Ascending aorta (tissue), 2 donors: ENCODE measurements around the gene SLC4A1AP. TPM values are rescaled to one million over a fixed set of nuclear protein-coding genes. Genes with fewer than 3 reads are reported as not detected.
A peak's percentile ranks its signal among the peaks of the same experiment; 100 is the strongest.
"Not testable (repeated sequence)": the region's sequence is repeated elsewhere in the genome, so short reads cannot be mapped to it uniquely, and the experiment has no call there.

Experiments
- DNase-seq, 2 donors: peaks; one replicate each; pipeline ENCODE4 v3.0.0-alpha.2; 2019; ENCODE audit warnings: low spot score in 2 of 2
- H3K27ac ChIP-seq, 2 donors: fragments of 200-600 bp; sonication (generic); one replicate each; pipeline ENCODE4 v1.5.1; 2016 to 2017; ENCODE audit warnings: mild to moderate bottlenecking in 1 of 2
- H3K27me3 ChIP-seq: fragments of 200-600 bp; sonication (generic); one replicate; pipeline ENCODE4 v1.5.1; 2017
- H3K36me3 ChIP-seq, 2 donors: fragments of 200-600 bp; sonication (generic); one replicate each; pipeline ENCODE4 v1.5.1; 2016
- H3K4me1 ChIP-seq, 2 donors: fragments of 200-600 bp; sonication (generic); one replicate each; pipeline ENCODE4 v1.5.1; 2016 to 2017; ENCODE audit warnings: mild to moderate bottlenecking in 1 of 2
- H3K4me3 ChIP-seq, 2 donors: fragments of 200-600 bp; sonication (generic); one replicate each; pipeline ENCODE4 v1.5.1; 2016 to 2017; ENCODE audit warnings: mild to moderate bottlenecking in 1 of 2
- H3K9me3 ChIP-seq, 2 donors: fragments of 200-600 bp; sonication (generic); one replicate each; pipeline ENCODE4 v1.5.1; 2016
- intact Hi-C: fragments of 100-400 bp; cut with DNase I; formaldehyde crosslinking; loops from one replicate; pipeline ENCODE4 v1.15.1; 2023
- total RNA-seq: library from RNA; depleted of rRNA; stranded (reverse); fragments of >200 nt; gene quantifications from one replicate; pipeline ENCODE4 v1.1.0, GENCODE V29; 2016
- TF ChIP-seq, protein P1 (sequence below), 3 experiments: fragments of 200-600 bp in 2 of 3; fragments of 450-650 bp in 1 of 3; sonication (generic) in 2 of 3; IDR thresholded peaks; one replicate each; pipeline ENCODE4 v1.5.1; 2016 to 2019; ENCODE audit warnings: antibody characterized with exemption in 3 of 3, mild to moderate bottlenecking in 1 of 3, moderate library complexity in 1 of 3

SLC4A1AP gene
- total RNA-seq, 1 donor from 2014 or later, result 26.8 TPM

GRCh38 chr2:27667446-27667845, 3.8 kb downstream of the SLC4A1AP start:
- Histone ChIP-seq H3K4me3 (no peak overlapping the region), H3K4me1 (peaks cover 12 to 21% of the 10 kb centered on the region in 2 donors), H3K27me3 (no peaks in the 10 kb centered on the region), H3K9me3 (no peaks in the 10 kb centered on the region), H3K27ac (no peak overlapping the region), H3K36me3 (peaks cover 43 to 51% of the 10 kb centered on the region in 2 donors)
- DNase-seq, result no peak
- intact Hi-C loops, result no loop called here
- TF ChIP-seq, protein P1, sequence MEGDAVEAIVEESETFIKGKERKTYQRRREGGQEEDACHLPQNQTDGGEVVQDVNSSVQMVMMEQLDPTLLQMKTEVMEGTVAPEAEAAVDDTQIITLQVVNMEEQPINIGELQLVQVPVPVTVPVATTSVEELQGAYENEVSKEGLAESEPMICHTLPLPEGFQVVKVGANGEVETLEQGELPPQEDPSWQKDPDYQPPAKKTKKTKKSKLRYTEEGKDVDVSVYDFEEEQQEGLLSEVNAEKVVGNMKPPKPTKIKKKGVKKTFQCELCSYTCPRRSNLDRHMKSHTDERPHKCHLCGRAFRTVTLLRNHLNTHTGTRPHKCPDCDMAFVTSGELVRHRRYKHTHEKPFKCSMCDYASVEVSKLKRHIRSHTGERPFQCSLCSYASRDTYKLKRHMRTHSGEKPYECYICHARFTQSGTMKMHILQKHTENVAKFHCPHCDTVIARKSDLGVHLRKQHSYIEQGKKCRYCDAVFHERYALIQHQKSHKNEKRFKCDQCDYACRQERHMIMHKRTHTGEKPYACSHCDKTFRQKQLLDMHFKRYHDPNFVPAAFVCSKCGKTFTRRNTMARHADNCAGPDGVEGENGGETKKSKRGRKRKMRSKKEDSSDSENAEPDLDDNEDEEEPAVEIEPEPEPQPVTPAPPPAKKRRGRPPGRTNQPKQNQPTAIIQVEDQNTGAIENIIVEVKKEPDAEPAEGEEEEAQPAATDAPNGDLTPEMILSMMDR (IDR thresholded peaks at IDR 0.05), result no peak

DNA sequence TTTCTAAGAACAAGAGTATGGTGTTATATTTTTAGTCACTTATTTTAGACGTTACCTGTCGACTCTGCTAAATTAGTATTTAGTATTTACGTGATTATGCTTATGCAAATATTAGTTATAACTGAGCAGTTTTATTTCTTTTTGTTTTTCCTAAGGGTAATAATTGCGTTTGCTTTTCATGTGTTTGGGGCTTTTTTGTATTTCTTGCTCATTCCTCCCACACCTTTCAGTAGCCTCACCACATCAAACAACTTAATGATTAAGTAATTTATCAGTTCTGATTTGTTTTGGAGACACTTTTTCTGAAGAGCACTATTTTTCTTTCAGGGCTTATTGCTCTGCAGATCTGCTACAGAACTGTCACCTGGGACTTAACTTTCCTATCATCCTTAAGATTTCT, 7.5 kb downstream of the SLC4A1AP start:
- intact Hi-C loops, result no loop called here
- peaks cover 55 to 76% of the 10 kb centered on the region in 2 donors for H3K36me3 ChIP-seq
- H3K4me1 ChIP-seq, result peaks cover 0 to 4% of the 10 kb centered on the region in 2 donors
- no peaks in the 10 kb centered on the region for H3K9me3 ChIP-seq
- no peak overlapping the region for H3K4me3 ChIP-seq
- H3K27ac ChIP-seq, result no peak overlapping the region
- no peaks in the 10 kb centered on the region for H3K27me3 ChIP-seq
- DNase-seq, result no peak
- TF ChIP-seq, protein P1 (IDR thresholded peaks at IDR 0.05), result no peak

GRCh38 chr2:27672723-27673486, 9.2 kb downstream of the SLC4A1AP start:
- H3K4me3 ChIP-seq, result no peak overlapping the region
- no peaks in the 10 kb centered on the region for H3K4me1 ChIP-seq
- DNase-seq, result no peak
- TF ChIP-seq, protein P1 (IDR thresholded peaks at IDR 0.05), result no peak
- no peak overlapping the region for H3K27ac ChIP-seq
- peaks cover 58 to 81% of the 10 kb centered on the region in 2 donors for H3K36me3 ChIP-seq
- H3K9me3 ChIP-seq, result no peaks in the 10 kb centered on the region
- H3K27me3 ChIP-seq, result no peaks in the 10 kb centered on the region
- intact Hi-C loops, result no loop called here

DNA sequence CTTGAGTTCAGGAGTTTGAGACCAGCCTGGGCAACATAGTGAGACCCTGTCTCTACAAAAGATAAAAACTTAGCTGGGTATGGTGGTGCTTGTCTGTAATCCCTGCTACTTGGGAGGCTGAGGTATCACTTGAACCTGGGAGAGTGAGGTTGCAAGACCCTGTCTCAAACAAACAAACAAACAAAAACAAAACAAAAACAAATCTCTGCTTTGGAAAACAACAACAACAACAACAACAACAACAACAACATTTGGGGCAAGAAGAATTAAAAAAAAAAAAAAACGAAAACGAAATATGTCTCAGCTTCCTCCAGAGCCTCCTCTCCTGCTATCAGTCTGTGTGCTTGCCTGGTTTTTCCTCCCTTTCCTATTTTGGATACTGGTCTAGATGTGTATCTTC, 16.9 kb downstream of the SLC4A1AP start:
- Histone ChIP-seq H3K27ac (peak overlapping the region; percentile 89 to 93), H3K9me3 (no peaks in the 10 kb centered on the region), H3K4me1 (peaks cover 9 to 16% of the 10 kb centered on the region in 2 donors), H3K27me3 (no peaks in the 10 kb centered on the region), H3K36me3 (peaks cover 41 to 58% of the 10 kb centered on the region in 2 donors), H3K4me3 (no peak overlapping the region)
- no peak for DNase-seq
- intact Hi-C loops, result loop anchor here (5.0 to 10.0 kb wide), 2 partner anchors 772 to 884 kb away; no protein-coding TSS in a partner anchor
- TF ChIP-seq, protein P1 (IDR thresholded peaks at IDR 0.05), result no peak

DNA sequence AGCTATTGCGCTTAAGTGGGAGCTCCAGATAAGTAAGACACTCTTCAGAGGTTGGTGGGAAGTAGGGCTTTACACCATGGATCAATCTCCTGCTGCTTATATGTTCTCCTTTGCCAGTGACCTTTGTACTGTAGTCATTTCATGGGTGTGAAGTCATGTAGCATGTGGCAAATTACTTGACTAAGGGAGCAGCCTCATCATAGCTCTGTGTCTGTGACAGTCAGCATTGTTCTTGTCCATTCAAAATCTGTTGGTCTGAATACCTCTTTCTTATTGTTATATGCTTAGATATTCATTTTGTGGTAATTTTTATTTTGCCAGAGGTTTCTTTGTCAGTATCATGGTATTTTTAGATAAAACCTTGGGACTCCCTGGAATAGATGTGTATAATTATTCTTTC, 18.2 kb downstream of the SLC4A1AP start:
- intact Hi-C loops, result loop anchor here (5.0 to 10.0 kb wide), 2 partner anchors 770 to 883 kb away; no protein-coding TSS in a partner anchor
- Histone ChIP-seq H3K27ac (peak overlapping the region; percentile 89 to 93), H3K36me3 (peaks cover 36 to 56% of the 10 kb centered on the region in 2 donors)

GRCh38 chr2:27682334-27682771, 18.7 kb downstream of the SLC4A1AP start:
- H3K9me3 ChIP-seq, DNase-seq, H3K4me3 ChIP-seq, H3K27me3 ChIP-seq: not testable (repeated sequence)
- Histone ChIP-seq H3K27ac (peak overlapping the region; percentile 89 to 93), H3K36me3 (peaks cover 36 to 54% of the 10 kb centered on the region in 2 donors), H3K4me1 (peaks cover 9 to 16% of the 10 kb centered on the region in 2 donors)
- intact Hi-C loops, result loop anchor here (5.0 to 10.0 kb wide), 2 partner anchors 770 to 882 kb away; no protein-coding TSS in a partner anchor

More for the DNA sequence above, 18.2 kb downstream of the SLC4A1AP start:
- no peak for DNase-seq
- H3K4me1 ChIP-seq, result peaks cover 9 to 16% of the 10 kb centered on the region in 2 donors
- TF ChIP-seq, protein P1 (IDR thresholded peaks at IDR 0.05), result no peak
- H3K9me3 ChIP-seq, result no peaks in the 10 kb centered on the region
- H3K4me3 ChIP-seq, result no peak overlapping the region
- no peaks in the 10 kb centered on the region for H3K27me3 ChIP-seq
